ENCODE results near the gene CELF5. TPM values are rescaled to one million over a fixed set of nuclear protein-coding genes. Genes with fewer than 3 reads are reported as not detected.
"Not testable (repeated sequence)": the region's sequence is repeated elsewhere in the genome, so short reads cannot be mapped to it uniquely, and the experiment has no call there.

CELF5 gene
- total and polyA plus RNA-seq, 9 donors, result 1.3 to 6.4 (median 2.8) TPM

DNA sequence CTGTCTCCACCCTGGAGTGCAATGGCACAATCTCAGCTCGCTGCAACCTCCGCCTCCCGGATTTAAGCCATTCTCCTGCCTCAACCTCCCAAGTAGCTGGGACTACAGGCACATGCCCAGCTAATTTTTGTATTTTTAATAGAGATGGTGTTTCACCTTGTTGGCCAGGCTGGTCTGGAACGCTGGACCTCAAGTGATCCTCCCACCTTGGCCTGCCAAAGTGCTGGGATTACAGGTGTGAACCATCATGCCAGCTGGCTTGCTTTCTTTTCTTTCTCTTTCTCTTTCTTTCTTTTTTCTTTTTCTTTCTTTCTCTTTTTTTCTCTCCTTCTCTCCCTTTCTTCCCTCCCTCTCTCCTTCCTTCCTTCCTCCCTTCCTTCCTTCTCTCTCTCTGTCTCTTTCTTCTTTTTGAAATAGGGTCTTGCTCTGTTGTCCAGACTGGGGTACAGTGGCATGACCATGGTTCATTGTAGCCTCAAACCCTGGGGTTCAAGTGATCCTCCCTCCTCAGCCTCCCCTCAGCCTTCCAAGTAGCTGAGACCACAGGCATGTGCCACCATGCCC lies 108.6 kb downstream of the CELF5 start:
- no peak overlapping the region for H3K4me3 ChIP-seq
- no peaks in the 10 kb centered on the region for H3K27me3 ChIP-seq
- H3K36me3 ChIP-seq, result no peaks in the 10 kb centered on the region
- no peak overlapping the region for H3K27ac ChIP-seq
- WGBS, 3 donors, result 45 to 53% (median 53%) methylated on average over 4 of the region's 4 CpGs
- TF ChIP-seq, protein P1, sequence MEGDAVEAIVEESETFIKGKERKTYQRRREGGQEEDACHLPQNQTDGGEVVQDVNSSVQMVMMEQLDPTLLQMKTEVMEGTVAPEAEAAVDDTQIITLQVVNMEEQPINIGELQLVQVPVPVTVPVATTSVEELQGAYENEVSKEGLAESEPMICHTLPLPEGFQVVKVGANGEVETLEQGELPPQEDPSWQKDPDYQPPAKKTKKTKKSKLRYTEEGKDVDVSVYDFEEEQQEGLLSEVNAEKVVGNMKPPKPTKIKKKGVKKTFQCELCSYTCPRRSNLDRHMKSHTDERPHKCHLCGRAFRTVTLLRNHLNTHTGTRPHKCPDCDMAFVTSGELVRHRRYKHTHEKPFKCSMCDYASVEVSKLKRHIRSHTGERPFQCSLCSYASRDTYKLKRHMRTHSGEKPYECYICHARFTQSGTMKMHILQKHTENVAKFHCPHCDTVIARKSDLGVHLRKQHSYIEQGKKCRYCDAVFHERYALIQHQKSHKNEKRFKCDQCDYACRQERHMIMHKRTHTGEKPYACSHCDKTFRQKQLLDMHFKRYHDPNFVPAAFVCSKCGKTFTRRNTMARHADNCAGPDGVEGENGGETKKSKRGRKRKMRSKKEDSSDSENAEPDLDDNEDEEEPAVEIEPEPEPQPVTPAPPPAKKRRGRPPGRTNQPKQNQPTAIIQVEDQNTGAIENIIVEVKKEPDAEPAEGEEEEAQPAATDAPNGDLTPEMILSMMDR (IDR thresholded peaks at IDR 0.05), result no peak
- no peak for TF ChIP-seq EP300 (IDR thresholded peaks at IDR 0.05)
- TF ChIP-seq POLR2A (IDR thresholded peaks at IDR 0.05), result no peak
- H3K4me1 ChIP-seq (ENCODE audit: insufficient read depth), result peaks cover 16% of the 10 kb centered on the region
- H3K9me3 ChIP-seq, result no peaks in the 10 kb centered on the region
- no peak for DNase-seq
- intact Hi-C loops (cut with DNase I), result loop anchor here in 1 of 4 donors (10.0 kb wide), 1 partner anchor 102 kb away; no protein-coding TSS in a partner anchor

DNA sequence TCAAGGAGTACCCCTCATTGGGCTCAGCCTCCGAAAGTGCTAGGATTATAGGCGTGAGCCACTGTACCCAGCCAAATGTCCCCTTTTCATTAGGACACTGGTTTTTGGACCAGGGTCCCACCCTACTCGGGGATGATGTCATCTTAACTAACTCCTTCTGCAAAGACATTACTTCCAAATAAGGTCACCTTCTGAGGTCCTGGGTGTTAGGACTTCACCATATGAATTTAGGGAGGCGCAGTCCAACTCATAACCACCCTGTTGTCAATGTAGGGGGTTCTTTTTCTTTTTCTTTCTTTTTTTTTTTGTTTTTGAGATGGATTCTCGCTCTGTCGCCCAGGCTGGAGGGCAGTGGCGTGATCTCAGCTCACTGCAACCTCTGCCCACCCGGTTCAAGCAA lies 109.2 kb downstream of the CELF5 start:
- H3K4me1 ChIP-seq (ENCODE audit: insufficient read depth), result peaks cover 18% of the 10 kb centered on the region
- no peaks in the 10 kb centered on the region for H3K36me3 ChIP-seq
- H3K27ac ChIP-seq, result no peak overlapping the region
- no peak for DNase-seq
- no peaks in the 10 kb centered on the region for H3K27me3 ChIP-seq
- 92% methylated on average over 8 of the region's 8 CpGs for WGBS, 3 donors
- TF ChIP-seq, protein P1 (IDR thresholded peaks at IDR 0.05), result no peak
- no peak for TF ChIP-seq EP300 (IDR thresholded peaks at IDR 0.05)
- H3K4me3 ChIP-seq, result no peak overlapping the region
- intact Hi-C loops (cut with DNase I), result loop anchor here in 1 of 4 donors (10.0 kb wide), 1 partner anchor 101 kb away; no protein-coding TSS in a partner anchor
- no peaks in the 10 kb centered on the region for H3K9me3 ChIP-seq

DNA sequence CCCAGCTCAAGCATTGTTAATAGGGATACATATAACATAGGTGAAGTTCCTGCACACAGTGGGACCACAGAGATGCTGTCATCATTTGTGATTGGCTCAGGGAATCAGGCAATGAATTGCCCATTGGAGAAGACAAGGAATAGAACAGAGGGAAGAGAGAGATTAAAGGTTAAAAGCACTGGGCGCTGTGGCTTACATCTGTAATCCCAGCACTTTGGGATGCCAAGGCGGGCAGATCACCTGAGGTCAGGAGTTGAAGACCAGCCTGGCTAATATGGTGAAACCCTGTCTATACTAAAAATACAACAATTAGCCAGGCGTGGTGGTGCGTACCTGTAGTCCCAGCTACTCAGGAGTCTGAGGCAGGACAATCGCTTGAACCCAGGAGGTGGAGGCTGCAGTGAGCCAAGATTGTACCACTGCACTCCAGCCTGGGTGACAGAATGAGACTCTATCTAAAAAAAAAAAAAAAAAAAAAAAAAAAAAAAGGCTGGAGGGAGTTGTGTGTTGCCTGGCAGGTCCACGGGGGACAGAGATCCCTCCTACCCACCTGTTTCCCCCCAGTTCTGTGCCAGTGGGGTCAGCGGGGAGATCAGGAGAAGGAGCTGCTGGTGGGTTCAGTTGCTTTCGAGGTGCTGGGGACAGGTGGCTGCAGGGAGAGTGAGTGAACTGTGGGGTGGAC lies 110.4 kb downstream of the CELF5 start:
- 79 to 83% (median 80%) methylated on average over 8 of the region's 8 CpGs for WGBS, 3 donors
- not testable (repeated sequence) for H3K36me3 ChIP-seq, H3K27me3 ChIP-seq, H3K4me3 ChIP-seq, H3K9me3 ChIP-seq, DNase-seq
- H3K4me1 ChIP-seq (ENCODE audit: insufficient read depth), result peaks cover 18% of the 10 kb centered on the region
- intact Hi-C loops (cut with DNase I), result loop anchor here in 3 of 4 donors (5.0 to 10.0 kb wide), 3 partner anchors 92 to 100 kb away; no protein-coding TSS in a partner anchor
- peak overlapping the region; percentile 23 to 90 for H3K27ac ChIP-seq

DNA sequence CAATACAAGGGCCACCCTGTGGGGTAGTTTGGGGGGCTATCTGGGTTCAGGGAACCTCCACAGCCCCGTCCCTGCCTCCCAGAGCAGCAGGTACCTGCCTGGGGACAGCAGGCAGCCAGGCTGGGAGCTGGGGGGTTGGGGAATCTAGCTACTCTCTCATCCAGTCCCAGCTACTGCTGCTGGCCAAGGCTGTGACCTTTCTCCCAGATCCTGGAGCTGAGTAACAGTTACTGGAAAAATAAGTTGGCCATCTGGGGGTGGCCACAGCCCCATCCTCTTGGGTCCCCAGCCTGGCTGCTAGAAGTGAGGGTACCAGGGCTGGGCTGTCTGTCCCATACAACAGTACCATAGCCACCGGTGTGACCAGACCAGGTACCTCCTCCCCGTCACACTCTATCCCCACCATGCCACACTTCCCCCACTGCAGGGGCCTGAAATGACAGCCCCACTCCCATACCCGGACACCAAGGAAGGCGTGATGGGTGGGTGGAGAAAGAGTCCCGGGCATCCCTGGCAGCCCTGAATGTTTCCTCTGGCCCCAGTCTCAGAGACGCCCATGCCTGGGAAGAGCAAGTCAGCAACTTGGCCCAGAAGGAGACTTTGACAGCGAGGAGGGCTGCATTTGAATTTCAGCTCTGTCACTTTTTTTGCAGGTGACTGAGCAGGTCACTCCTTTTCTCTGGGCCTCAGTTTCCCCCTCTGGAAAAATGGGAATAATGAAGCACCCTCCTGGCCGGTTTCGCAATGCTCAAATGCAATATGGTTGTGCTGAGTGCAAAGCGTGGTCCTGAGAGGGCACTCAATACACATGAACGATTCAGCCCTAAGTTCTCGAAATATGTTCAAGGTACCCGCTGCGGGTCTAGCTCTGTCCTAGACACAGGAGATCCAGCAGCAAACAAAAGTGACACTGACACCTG lies 111.2 kb downstream of the CELF5 start:
- DNase-seq, result peak; percentile 68 to 81 (median 71)
- intact Hi-C loops (cut with DNase I), result loop anchor here in 3 of 4 donors (5.0 to 10.0 kb wide), 3 partner anchors 92 to 99 kb away; no protein-coding TSS in a partner anchor
- H3K27ac ChIP-seq, result peak overlapping the region; percentile 23 to 90
- H3K27me3 ChIP-seq, result no peaks in the 10 kb centered on the region
- H3K4me3 ChIP-seq, result no peak overlapping the region
- no peaks in the 10 kb centered on the region for H3K9me3 ChIP-seq
- H3K4me1 ChIP-seq (ENCODE audit: insufficient read depth), result peaks cover 18% of the 10 kb centered on the region
- H3K36me3 ChIP-seq, result no peaks in the 10 kb centered on the region
- 73 to 80% (median 73%) methylated on average over 15 of the region's 15 CpGs for WGBS, 3 donors
- TF ChIP-seq POLR2A (IDR thresholded peaks at IDR 0.05) (no peak), EP300 (IDR thresholded peaks at IDR 0.05) (no peak)
- TF ChIP-seq, protein P1 (IDR thresholded peaks at IDR 0.05), result no peak

Data from ovary (tissue), 9 donors.